Anterior cingulate cortex (tissue), 58 donors: ENCODE data around the gene SPATA13.

Source experiments
- DNase-seq, 58 donors: peaks; one replicate each; lab custom pipeline; 2025; lab: John Stamatoyannopoulos, UW

Gene SPATA13

GRCh38 chr13:24218338-24218737 is 57.8 kb downstream of the SPATA13 start:
- DNase-seq, result peak in 2 of 58 donors; percentile 31 to 36

DNA sequence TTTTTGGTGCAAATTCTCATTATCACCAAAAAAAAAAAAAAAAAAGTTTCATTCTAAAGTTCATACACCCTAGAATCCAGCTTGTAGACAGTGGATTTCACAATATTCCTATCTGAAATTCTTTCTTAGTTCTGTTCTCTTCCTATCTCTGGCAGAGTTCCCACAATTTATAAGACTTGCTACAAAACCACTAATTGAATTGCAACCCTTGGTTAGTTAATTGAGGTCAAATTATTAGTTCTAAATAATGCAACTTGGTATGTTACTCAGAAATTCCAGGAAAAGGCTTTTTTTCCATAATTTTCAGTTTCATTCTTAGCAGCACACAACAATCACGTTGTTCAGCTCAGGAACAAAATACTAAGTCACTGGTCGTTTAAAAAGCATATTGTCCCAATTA is 58.5 kb downstream of the SPATA13 start:
- no peak for DNase-seq

GRCh38 chr13:24220086-24220703 is 59.7 kb downstream of the SPATA13 start:
- peak in 27 of 58 donors; percentile 12 to 85 (median 45) for DNase-seq

DNA sequence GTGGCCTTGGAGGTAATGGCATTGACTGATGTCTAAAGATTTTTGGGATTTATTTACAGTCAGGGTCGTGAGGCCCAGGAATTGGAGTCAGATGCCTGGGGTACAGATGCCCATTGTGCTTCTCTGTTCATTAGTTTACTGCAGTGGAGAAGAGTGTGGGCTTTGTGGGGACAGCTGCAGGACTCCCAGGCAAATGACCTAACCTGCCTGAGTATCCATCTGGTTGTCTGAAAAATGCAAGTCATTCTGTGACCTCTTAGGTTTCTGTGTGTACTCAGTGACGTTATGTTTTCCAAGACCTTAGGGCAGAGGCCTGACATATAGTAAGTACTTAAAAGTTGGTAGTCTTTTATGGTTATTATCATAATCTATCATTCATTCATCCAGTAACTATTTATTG is 60.5 kb downstream of the SPATA13 start:
- DNase-seq, result peak in 3 of 58 donors; percentile 31 to 43 (median 37)

DNA sequence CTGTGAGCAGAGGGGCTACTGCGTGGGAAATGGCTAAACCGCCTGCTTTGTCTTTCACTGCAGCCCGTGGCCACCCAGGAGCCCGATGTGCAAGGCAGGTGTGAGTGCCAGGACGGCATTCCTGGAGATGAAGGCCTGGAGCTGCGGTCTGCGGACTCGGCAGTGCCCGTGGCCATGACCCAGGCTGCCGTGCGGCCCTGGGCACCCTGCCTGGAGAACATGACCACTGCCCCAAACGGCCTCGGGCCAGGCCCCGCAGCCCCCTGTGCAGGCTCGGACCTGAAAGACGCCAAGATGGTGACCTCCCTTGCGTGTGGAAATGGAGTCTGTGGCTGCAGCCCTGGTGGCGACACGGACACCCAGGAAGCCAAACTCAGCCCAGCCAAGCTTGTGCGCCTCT is 62.2 kb downstream of the SPATA13 start:
- DNase-seq, result no peak

GRCh38 chr13:24223341-24224231 is 63.1 kb downstream of the SPATA13 start:
- no peak for DNase-seq

DNA sequence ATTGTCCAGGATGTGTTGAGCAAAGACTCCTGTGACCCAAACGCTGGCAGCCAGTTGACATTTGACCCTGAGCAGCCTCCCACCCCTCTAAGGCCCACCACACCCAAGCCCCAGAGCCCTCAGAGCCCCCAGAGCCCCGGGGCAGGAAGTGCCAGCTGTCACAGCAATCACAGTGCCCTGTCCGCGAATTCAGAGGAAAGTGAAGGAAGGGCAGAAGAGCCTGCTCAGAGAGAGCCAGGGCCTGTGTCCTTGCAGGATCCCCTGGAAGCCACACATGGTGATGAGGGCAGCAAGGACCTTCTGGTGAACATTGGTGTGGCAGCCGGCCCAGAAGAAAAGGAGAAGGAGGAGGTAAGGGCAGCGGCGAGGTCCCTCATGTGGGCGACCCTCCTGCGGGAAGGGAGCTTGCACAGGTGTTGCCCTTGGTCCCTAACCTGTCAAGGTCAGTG is 63.7 kb downstream of the SPATA13 start:
- DNase-seq, result no peak

- peak in 8 of 58 donors; percentile 13 to 38 (median 28) for DNase-seq
Measured at GRCh38 chr13:24225062-24225461, 64.5 kb downstream of the SPATA13 start.

GRCh38 chr13:24225930-24226329 is 65.4 kb downstream of the SPATA13 start:
- no peak for DNase-seq

- DNase-seq, result no peak
Measured at GRCh38 chr13:24226762-24227161, 66.2 kb downstream of the SPATA13 start.

- peak in 13 of 58 donors; percentile 14 to 71 (median 29) for DNase-seq
Measured at GRCh38 chr13:24228852-24229458, 68.4 kb downstream of the SPATA13 start.

- DNase-seq, result no peak
Measured at GRCh38 chr13:24230428-24231072, 70.0 kb downstream of the SPATA13 start.

- no peak for DNase-seq
Measured at GRCh38 chr13:24231377-24231776, 70.9 kb downstream of the SPATA13 start.

GRCh38 chr13:24232037-24232436 is 71.5 kb downstream of the SPATA13 start:
- no peak for DNase-seq

DNA sequence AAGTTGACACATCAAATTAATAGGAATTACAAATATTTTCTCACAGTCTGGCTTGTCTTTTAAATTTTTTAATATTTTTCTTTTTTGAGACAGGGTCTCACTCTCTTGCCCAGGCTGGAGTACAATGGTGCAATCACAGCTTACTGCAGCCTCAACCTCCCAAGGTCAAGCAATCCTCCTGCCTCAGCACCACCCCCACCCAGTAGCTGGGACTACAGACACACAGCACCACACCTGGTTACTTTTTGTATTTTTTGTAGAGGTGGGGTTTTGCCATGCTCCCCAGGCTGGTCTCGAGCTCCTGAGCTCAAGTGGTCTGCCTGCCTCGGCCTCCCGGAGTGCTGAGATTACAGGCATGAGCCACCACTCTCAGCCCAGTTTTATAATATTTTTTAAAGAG is 72.0 kb downstream of the SPATA13 start:
- DNase-seq, result no peak

DNA sequence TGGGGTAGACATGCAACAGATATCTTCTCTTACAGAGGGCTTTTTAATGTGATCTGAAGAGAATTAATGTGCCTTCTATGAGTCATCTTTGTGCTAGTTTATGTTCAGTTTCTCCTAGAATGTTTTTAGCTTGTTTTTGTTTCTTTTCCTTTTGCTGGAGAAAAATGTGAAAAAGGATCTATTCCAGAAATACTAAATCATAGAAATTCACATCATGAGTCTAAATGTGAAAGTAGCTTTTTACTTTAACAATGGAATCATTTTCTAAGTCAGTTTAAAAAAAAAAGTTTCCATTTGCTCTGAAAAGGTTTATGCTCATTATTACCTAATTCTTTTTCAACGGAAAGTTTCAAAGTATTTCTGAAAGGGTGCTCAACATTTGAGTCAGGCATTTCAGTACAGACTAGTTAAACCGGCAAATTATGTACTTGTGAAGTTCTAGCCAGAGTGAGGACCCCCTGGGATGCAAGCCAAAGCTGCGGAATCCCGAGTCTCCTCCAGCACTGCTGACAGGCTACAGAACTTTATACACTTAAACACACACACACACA is 72.9 kb downstream of the SPATA13 start:
- DNase-seq, result no peak

GRCh38 chr13:24234200-24234915 is 73.8 kb downstream of the SPATA13 start:
- DNase-seq, result no peak

- DNase-seq, result no peak
Measured at GRCh38 chr13:24237356-24237755, 76.8 kb downstream of the SPATA13 start.

GRCh38 chr13:24241336-24241735 is 80.8 kb downstream of the SPATA13 start:
- no peak for DNase-seq

DNA sequence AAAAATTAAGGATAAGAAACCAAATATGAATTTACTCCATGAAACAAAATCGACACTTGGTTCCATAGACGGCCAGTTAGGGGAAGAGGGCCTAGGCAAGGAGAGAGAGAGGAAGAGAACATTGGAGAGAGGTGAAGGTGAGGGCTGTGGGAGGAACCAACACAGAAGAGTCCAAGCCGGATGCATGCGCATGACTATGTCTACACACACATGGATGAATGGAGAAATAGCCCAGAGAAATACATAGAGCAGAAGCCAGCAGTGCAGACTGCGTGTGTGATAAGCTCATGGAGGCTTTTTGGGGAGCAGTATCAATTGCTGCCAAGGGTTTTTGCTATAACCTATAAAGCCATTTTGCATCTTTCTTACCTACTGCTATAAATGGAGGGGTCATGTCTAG is 81.6 kb downstream of the SPATA13 start:
- DNase-seq, result no peak
